Caco-2 (cell line): ENCODE data around the gene TNFAIP8. TPM values are rescaled to one million over a fixed set of nuclear protein-coding genes. Genes with fewer than 3 reads are reported as not detected.

Experiments
- BruUV-seq: library from RNA; stranded (reverse); fragments of 400-500 nt; replicated peaks from 2 replicates; lab custom pipeline; 2021; lab: Mats Ljungman, UMichigan
- CTCF ChIA-PET: fragments of 300-600 bp; sonication (Branson Sonifier 250); formaldehyde crosslinking; loops from one replicate; lab custom pipeline; 2022; ENCODE audit warnings: antibody characterized with exemption; lab: Charles Lee
- POLR2A ChIA-PET: fragments of 300-600 bp; sonication (Branson Sonifier 250); formaldehyde crosslinking; loops from one replicate; lab custom pipeline; 2022; ENCODE audit warnings: antibody characterized with exemption; lab: Charles Lee
- DNase-seq, 2 experiments: peaks; one replicate each; pipeline versions ENCODE4 v3.0.0 to v3.0.0-alpha.2; 2020 to 2022
- H3K27me3 ChIP-seq: replicated peaks from 2 replicates; pipeline ENCODE4 v1.6.0; 2011; ENCODE audit warnings: low read length; ENCODE audit not compliant: control insufficient read depth, insufficient read depth
- H3K36me3 ChIP-seq: 2 replicates; pipeline ENCODE4 v1.5.1; 2011; ENCODE audit warnings: low read length; ENCODE audit not compliant: control insufficient read depth, insufficient read depth
- H3K4me1 ChIP-seq: fragments of 250-450 bp; sonication (Bioruptor Pico); 2 replicates; pipeline ENCODE4 v1.5.1; 2020; ENCODE audit warnings: mild to moderate bottlenecking
- H3K4me3 ChIP-seq: 2 replicates; pipeline ENCODE4 v1.5.1; 2011; ENCODE audit warnings: low read depth, mild to moderate bottlenecking, control low read depth, low read length
- H3K9me3 ChIP-seq: fragments of 250-450 bp; sonication (Bioruptor Pico); 2 replicates; pipeline ENCODE4 v1.5.1; 2020; ENCODE audit warnings: mild to moderate bottlenecking, moderate library complexity
- H3K27ac Mint-ChIP-seq: one replicate; pipeline ENCODE4 v1.8.0; 2022; ENCODE audit warnings: mixed read lengths; ENCODE audit not compliant: unreplicated experiment
- H3K27me3 Mint-ChIP-seq: one replicate; pipeline ENCODE4 v1.8.0; 2022; ENCODE audit warnings: mixed read lengths; ENCODE audit not compliant: insufficient read depth, unreplicated experiment
- H3K36me3 Mint-ChIP-seq: one replicate; pipeline ENCODE4 v1.8.0; 2022; ENCODE audit warnings: mild to moderate bottlenecking, mixed read lengths; ENCODE audit not compliant: insufficient read depth, unreplicated experiment
- H3K4me1 Mint-ChIP-seq: one replicate; pipeline ENCODE4 v1.8.0; 2022; ENCODE audit warnings: low read depth, mixed read lengths; ENCODE audit not compliant: unreplicated experiment
- H3K4me3 Mint-ChIP-seq: one replicate; pipeline ENCODE4 v1.8.0; 2022; ENCODE audit warnings: mild to moderate bottlenecking, moderate library complexity, mixed read lengths; ENCODE audit not compliant: unreplicated experiment
- H3K9me3 Mint-ChIP-seq: one replicate; pipeline ENCODE4 v1.8.0; 2022; ENCODE audit warnings: mixed read lengths; ENCODE audit not compliant: unreplicated experiment
- intact Hi-C: fragments of 100-400 bp; cut with micrococcal nuclease; formaldehyde crosslinking; loops from one replicate; pipeline ENCODE4 v1.10.0; 2022; ENCODE audit not compliant: unreplicated experiment
- total RNA-seq: library from RNA; stranded (reverse); gene quantifications from 2 replicates; pipeline ENCODE4 v1.2.3, GENCODE V29; 2022
- TF ChIP-seq, protein P1 (sequence below), 2 experiments: fragments of 200-600 bp in 1 of 2; IDR thresholded peaks; 1 replicate in 1 of 2; 2 replicates in 1 of 2; pipeline versions ENCODE4 v1.5.1 to v1.8.0; 2011 to 2022; ENCODE audit warnings: antibody characterized with exemption in 1 of 2, control low read depth in 1 of 2, inconsistent platforms in 1 of 2, low read depth in 1 of 2, low read length in 1 of 2, mild to moderate bottlenecking in 1 of 2, moderate library complexity in 1 of 2; ENCODE audit not compliant: insufficient read depth in 1 of 2, severe bottlenecking in 1 of 2, unreplicated experiment in 1 of 2

Gene TNFAIP8
- total RNA-seq, 1 experiment from 2014 or later, result 7.4 TPM

DNA sequence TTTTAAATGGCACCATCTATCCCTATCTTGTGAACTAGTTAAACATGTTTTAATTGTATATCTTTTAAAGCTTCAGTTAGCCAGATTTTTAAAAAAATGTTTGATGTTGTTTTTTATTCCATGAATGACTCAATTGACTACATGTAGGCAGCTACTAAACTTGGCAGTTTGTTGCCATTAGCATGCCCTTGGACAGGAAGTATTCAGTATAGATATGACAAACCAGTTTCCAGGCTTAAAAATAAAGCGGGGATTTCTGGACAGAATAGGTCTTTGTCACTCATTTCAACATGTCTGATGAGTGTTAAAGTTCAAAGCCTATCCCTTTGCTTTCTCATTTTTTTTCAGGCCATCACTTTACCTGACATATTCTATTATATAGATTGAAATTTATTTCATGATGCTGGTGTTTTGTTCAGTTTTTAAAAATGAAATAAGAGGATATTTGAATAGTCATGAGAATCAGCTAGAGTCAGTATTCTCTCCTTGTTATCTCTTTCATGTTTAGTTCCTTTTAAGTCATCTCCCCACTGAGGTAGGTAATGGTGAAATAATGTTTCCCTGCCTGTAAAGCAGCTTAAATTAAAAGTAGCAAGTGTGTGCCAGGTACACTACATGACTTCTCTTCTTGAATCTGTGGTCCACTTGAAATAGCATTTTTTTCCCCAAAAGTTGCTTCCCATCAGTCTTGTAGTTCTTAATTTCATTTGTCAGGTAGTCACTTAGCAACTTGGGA, 11.9 kb downstream of the TNFAIP8 start:
- no TSS peak for BruUV-seq
- no peak overlapping the region for H3K4me3 Mint-ChIP-seq

DNA sequence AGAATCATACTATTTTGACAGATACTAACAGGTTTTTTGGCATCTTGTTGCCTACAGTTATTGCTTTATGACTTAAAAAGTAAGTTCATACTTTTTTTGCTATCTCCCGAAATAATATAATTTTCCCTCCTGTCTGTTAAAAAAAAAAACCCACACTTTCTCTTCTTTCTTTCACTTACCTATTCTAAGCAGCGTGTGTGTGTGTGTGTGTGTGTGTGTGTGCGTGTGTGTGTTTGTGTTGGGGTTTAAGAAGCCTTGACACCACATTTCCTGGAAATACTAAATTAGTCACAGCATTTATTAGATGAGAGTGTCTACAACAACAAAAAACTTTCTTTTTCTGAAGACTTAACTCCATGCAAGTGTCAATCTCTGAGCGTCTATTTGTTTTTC, 12.4 kb downstream of the TNFAIP8 start:
- Histone ChIP-seq H3K4me3 (no peak overlapping the region), H3K36me3 (no peaks in the 10 kb centered on the region), H3K4me1 (no peaks in the 10 kb centered on the region), H3K27me3 (no peaks in the 10 kb centered on the region), H3K9me3 (no peaks in the 10 kb centered on the region)
- Mint-ChIP-seq H3K9me3 (no peaks in the 10 kb centered on the region), H3K4me3 (no peak overlapping the region), H3K27ac (no peak overlapping the region), H3K4me1 (no peaks in the 10 kb centered on the region), H3K27me3 (no peaks in the 10 kb centered on the region), H3K36me3 (no peaks in the 10 kb centered on the region)
- no peak for DNase-seq
- POLR2A ChIA-PET, result no interaction called here
- CTCF ChIA-PET, result no interaction called here
- TF ChIP-seq, protein P1, sequence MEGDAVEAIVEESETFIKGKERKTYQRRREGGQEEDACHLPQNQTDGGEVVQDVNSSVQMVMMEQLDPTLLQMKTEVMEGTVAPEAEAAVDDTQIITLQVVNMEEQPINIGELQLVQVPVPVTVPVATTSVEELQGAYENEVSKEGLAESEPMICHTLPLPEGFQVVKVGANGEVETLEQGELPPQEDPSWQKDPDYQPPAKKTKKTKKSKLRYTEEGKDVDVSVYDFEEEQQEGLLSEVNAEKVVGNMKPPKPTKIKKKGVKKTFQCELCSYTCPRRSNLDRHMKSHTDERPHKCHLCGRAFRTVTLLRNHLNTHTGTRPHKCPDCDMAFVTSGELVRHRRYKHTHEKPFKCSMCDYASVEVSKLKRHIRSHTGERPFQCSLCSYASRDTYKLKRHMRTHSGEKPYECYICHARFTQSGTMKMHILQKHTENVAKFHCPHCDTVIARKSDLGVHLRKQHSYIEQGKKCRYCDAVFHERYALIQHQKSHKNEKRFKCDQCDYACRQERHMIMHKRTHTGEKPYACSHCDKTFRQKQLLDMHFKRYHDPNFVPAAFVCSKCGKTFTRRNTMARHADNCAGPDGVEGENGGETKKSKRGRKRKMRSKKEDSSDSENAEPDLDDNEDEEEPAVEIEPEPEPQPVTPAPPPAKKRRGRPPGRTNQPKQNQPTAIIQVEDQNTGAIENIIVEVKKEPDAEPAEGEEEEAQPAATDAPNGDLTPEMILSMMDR (IDR thresholded peaks at IDR 0.05; ENCODE audit: insufficient read depth in 1 of 2, low read depth in 1 of 2, low read length in 1 of 2, severe bottlenecking in 1 of 2, unreplicated experiment in 1 of 2), result no peak
- intact Hi-C loops, result no loop called here
- BruUV-seq, result no TSS peak

More for the DNA sequence above, 11.9 kb downstream of the TNFAIP8 start:
- Histone ChIP-seq H3K27me3 (no peaks in the 10 kb centered on the region), H3K4me3 (no peak overlapping the region), H3K36me3 (no peaks in the 10 kb centered on the region), H3K4me1 (no peaks in the 10 kb centered on the region), H3K9me3 (no peaks in the 10 kb centered on the region)
- intact Hi-C loops, result no loop called here
- DNase-seq, result no peak
- ChIA-PET CTCF (no interaction called here), POLR2A (no interaction called here)
- Mint-ChIP-seq H3K9me3 (no peaks in the 10 kb centered on the region), H3K4me1 (no peaks in the 10 kb centered on the region), H3K27me3 (no peaks in the 10 kb centered on the region), H3K27ac (no peak overlapping the region), H3K36me3 (no peaks in the 10 kb centered on the region)
- TF ChIP-seq, protein P1 (IDR thresholded peaks at IDR 0.05; ENCODE audit: insufficient read depth in 1 of 2, low read depth in 1 of 2, low read length in 1 of 2, severe bottlenecking in 1 of 2, unreplicated experiment in 1 of 2), result no peak

DNA sequence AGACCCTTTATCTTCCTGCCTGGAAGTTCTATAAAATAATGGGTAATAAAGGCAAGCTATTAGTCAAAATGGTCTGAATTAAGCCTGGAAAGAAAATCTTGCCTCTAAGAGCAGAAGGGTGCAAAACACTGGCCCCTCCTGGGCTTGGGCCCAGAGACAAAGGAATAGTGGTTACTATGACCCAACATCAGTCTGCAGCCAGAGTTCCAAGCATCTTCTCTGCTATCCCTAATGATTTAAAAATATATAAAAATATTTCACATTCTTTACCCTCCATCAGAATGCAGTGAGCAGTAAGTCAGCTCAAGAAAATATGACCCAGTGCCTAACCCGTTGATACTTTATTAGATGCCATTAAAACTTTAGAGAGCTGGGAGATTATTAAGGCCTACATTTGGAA, 14.7 kb downstream of the TNFAIP8 start:
- H3K27ac Mint-ChIP-seq, result no peak overlapping the region
- H3K4me1 ChIP-seq, result no peaks in the 10 kb centered on the region
- H3K4me1 Mint-ChIP-seq, result no peaks in the 10 kb centered on the region
- no peak for DNase-seq
- no peaks in the 10 kb centered on the region for H3K9me3 ChIP-seq
- no peaks in the 10 kb centered on the region for H3K36me3 ChIP-seq
- BruUV-seq, result no TSS peak
- no peak overlapping the region for H3K4me3 Mint-ChIP-seq
- H3K27me3 Mint-ChIP-seq, result no peaks in the 10 kb centered on the region
- H3K36me3 Mint-ChIP-seq, result no peaks in the 10 kb centered on the region
- H3K9me3 Mint-ChIP-seq, result no peaks in the 10 kb centered on the region
- no peaks in the 10 kb centered on the region for H3K27me3 ChIP-seq
- no peak overlapping the region for H3K4me3 ChIP-seq
- ChIA-PET POLR2A (no interaction called here), CTCF (no interaction called here)
- intact Hi-C loops, result no loop called here
- TF ChIP-seq, protein P1 (IDR thresholded peaks at IDR 0.05; ENCODE audit: insufficient read depth in 1 of 2, low read depth in 1 of 2, low read length in 1 of 2, severe bottlenecking in 1 of 2, unreplicated experiment in 1 of 2), result no peak
